Measurements from ENCODE around the gene RTTN. TPM values are rescaled to one million over a fixed set of nuclear protein-coding genes. Genes with fewer than 3 reads are reported as not detected.

RTTN gene
- polyA plus RNA-seq, 1 of the 3 experiments (the other 2 are of a cell fraction): 4.7 TPM

DNA sequence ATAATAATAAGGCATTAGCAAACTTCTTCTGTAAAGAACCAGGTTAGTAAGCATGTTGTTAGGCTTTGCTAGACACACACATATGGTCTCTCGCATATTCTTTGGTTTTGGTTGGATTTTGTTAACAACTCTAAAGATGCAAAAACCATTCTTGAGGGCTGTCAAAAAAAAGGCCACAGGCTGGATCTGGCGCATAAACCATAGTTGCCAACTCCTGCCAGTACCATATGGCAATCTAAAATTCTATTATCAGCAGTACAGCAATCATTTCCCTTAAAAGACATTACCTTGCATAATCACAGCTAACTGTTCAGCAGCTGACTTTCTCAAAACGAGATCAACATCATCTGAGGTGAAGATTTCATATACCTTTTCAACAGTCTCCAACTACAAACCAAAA, 63.5 kb downstream of the RTTN start (continued):
- TF ChIP-seq FOXM1 (IDR thresholded peaks at IDR 0.05; ENCODE audit: low read depth): no peak
- TF ChIP-seq, protein P1, sequence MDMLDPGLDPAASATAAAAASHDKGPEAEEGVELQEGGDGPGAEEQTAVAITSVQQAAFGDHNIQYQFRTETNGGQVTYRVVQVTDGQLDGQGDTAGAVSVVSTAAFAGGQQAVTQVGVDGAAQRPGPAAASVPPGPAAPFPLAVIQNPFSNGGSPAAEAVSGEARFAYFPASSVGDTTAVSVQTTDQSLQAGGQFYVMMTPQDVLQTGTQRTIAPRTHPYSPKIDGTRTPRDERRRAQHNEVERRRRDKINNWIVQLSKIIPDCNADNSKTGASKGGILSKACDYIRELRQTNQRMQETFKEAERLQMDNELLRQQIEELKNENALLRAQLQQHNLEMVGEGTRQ (IDR thresholded peaks at IDR 0.05; ENCODE audit: borderline replicate concordance, low read depth, low read length): no peak
- TF ChIP-seq, protein P2, sequence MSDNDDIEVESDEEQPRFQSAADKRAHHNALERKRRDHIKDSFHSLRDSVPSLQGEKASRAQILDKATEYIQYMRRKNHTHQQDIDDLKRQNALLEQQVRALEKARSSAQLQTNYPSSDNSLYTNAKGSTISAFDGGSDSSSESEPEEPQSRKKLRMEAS (IDR thresholded peaks at IDR 0.05; ENCODE audit: low read depth): no peak
- TF ChIP-seq MXI1 (IDR thresholded peaks at IDR 0.05; ENCODE audit: low read depth, low read length): no peak
- TF ChIP-seq EP300 (IDR thresholded peaks at IDR 0.05; ENCODE audit: borderline replicate concordance in 1 of 2, low read depth in 1 of 2, low read length in 1 of 2): no peak
- TF ChIP-seq RXRA (IDR thresholded peaks at IDR 0.05; ENCODE audit: borderline replicate concordance, low read depth): no peak
- TF ChIP-seq, protein P3, sequence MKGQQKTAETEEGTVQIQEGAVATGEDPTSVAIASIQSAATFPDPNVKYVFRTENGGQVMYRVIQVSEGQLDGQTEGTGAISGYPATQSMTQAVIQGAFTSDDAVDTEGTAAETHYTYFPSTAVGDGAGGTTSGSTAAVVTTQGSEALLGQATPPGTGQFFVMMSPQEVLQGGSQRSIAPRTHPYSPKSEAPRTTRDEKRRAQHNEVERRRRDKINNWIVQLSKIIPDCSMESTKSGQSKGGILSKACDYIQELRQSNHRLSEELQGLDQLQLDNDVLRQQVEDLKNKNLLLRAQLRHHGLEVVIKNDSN (IDR thresholded peaks at IDR 0.05; ENCODE audit: borderline replicate concordance, low read depth): no peak
- TF ChIP-seq RFX5 (IDR thresholded peaks at IDR 0.05; ENCODE audit: low read length): no peak
- no peak for TF ChIP-seq TAF1 (IDR thresholded peaks at IDR 0.05; ENCODE audit: borderline replicate concordance, low read depth, low read length)
- no peak for TF ChIP-seq TCF12 (IDR thresholded peaks at IDR 0.05)
- TF ChIP-seq NFIC (IDR thresholded peaks at IDR 0.05; ENCODE audit: borderline replicate concordance): no peak

DNA sequence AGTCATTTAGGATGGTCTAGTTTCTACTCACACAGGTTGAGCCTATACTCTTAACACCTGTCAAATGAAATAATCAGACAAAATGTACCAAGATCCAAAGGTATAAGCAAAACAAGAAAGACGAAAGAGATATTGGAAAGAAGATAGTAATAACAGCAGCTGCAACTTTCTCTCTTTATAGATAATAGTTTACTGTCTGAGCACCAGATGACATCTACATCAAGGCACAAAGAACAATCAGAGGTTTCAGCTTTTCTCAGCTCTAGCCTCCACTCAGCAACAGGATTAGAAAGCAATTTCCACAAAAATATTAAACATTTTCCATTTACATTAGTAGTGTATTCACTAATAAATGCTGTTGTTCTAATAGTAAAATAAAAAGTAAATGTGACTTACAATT, 66.3 kb downstream of the RTTN start:
- Histone ChIP-seq H3K4me1 (ENCODE audit: control insufficient read depth in 1 of 2, insufficient read depth in 2 of 2, low read depth in 1 of 2, low read length in 1 of 2) (peaks cover 0 to 5% of the 10 kb centered on the region in 2 experiments; a peak in 1 of 4 replicates), H2AFZ (ENCODE audit: low read depth) (no peak overlapping the region), H3K4me3 (ENCODE audit: low read depth in 2 of 2, low read length in 1 of 2) (no peak overlapping the region), H3K9ac (no peak overlapping the region), H3K27ac (ENCODE audit: low read depth in 2 of 2, low read length in 1 of 2) (no peak overlapping the region), H3K9me2 (no peaks in the 10 kb centered on the region), H3K9me3 (no peaks in the 10 kb centered on the region), H3F3A (replicated peaks; ENCODE audit: insufficient read depth) (no peaks in the 10 kb centered on the region), H4K20me1 (ENCODE audit: insufficient read depth) (no peaks in the 10 kb centered on the region), H3K27me3 (ENCODE audit: insufficient read depth) (no peaks in the 10 kb centered on the region), H3K4me2 (no peak overlapping the region), H3K79me2 (ENCODE audit: insufficient read depth) (no peaks in the 10 kb centered on the region), H3K36me3 (replicated peaks in 1 of 2; ENCODE audit: control insufficient read depth in 1 of 2, insufficient read depth in 2 of 2, low read length in 1 of 2) (peaks cover 2 to 25% of the 10 kb centered on the region in 2 experiments)
- WGBS (ENCODE audit: low lambda C conversion rate): 100% methylated on average over 1 of the region's 1 CpG
- no peak for DNase-seq
- ChIA-PET CTCF (no interaction called here), POLR2A (no interaction called here)
- TF ChIP-seq SIN3A (IDR thresholded peaks at IDR 0.05; ENCODE audit: borderline replicate concordance, low read depth, low read length): no peak

DNA sequence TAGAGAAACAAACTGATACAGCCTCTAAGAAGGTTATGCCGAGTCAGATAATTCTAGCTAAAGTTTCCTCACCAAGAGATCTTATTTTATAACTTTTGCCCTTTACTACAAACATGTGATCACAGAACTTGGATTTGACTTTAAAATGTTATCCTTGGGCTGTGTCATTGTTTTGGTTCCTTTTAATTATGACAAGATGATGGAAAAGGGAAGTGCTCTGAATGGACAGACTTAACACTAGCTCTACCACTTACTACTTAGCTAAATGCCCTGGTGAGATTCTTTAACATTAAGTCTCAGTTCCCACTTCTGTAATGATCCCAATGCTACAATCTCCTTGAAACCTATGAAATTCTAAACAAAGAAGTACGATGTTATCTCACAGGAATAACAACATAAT, 69.9 kb downstream of the RTTN start:
- POLR2A ChIA-PET: no interaction called here
- H3K9me3 ChIP-seq: no peaks in the 10 kb centered on the region
- H3K27ac ChIP-seq (ENCODE audit: low read depth in 2 of 2, low read length in 1 of 2): no peak overlapping the region
- H3F3A ChIP-seq (replicated peaks; ENCODE audit: insufficient read depth): peaks cover 16% of the 10 kb centered on the region
- no peaks in the 10 kb centered on the region for H3K27me3 ChIP-seq (ENCODE audit: insufficient read depth)
- H3K4me2 ChIP-seq: no peak overlapping the region
- no peaks in the 10 kb centered on the region for H4K20me1 ChIP-seq (ENCODE audit: insufficient read depth)
- CTCF ChIA-PET: no interaction called here
- H3K4me1 ChIP-seq (ENCODE audit: control insufficient read depth in 1 of 2, insufficient read depth in 2 of 2, low read depth in 1 of 2, low read length in 1 of 2): peaks cover 0 to 5% of the 10 kb centered on the region in 2 experiments; a peak in 1 of 4 replicates
- no peak overlapping the region for H3K9ac ChIP-seq
- no peak overlapping the region for H3K4me3 ChIP-seq (ENCODE audit: low read depth in 2 of 2, low read length in 1 of 2)
- TF ChIP-seq, protein P2 (IDR thresholded peaks at IDR 0.05; ENCODE audit: low read depth): no peak
- no peak for TF ChIP-seq EZH2phosphoT487 (IDR thresholded peaks at IDR 0.05; ENCODE audit: borderline replicate concordance, low read depth)
- TF ChIP-seq POLR2AphosphoS5 (IDR thresholded peaks at IDR 0.05; ENCODE audit: low read depth, low read length): no peak
- TF ChIP-seq TCF12 (IDR thresholded peaks at IDR 0.05): no peak
- TF ChIP-seq, protein P4, sequence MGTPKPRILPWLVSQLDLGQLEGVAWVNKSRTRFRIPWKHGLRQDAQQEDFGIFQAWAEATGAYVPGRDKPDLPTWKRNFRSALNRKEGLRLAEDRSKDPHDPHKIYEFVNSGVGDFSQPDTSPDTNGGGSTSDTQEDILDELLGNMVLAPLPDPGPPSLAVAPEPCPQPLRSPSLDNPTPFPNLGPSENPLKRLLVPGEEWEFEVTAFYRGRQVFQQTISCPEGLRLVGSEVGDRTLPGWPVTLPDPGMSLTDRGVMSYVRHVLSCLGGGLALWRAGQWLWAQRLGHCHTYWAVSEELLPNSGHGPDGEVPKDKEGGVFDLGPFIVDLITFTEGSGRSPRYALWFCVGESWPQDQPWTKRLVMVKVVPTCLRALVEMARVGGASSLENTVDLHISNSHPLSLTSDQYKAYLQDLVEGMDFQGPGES (IDR thresholded peaks at IDR 0.05; ENCODE audit: low read depth, low read length): no peak
- no peak for TF ChIP-seq JUND (IDR thresholded peaks at IDR 0.05)
- no peaks in the 10 kb centered on the region for H3K9me2 ChIP-seq
- peaks cover 5 to 27% of the 10 kb centered on the region in 2 experiments for H3K36me3 ChIP-seq (replicated peaks in 1 of 2; ENCODE audit: control insufficient read depth in 1 of 2, insufficient read depth in 2 of 2, low read length in 1 of 2)
- DNase-seq: no peak
- WGBS (ENCODE audit: low lambda C conversion rate): 91% methylated on average over 2 of the region's 2 CpGs
- peak overlapping the region; percentile 67 for H2AFZ ChIP-seq (ENCODE audit: low read depth)
- no peaks in the 10 kb centered on the region for H3K79me2 ChIP-seq (ENCODE audit: insufficient read depth)

Measured in SK-N-SH (cell line).